IMR-90 (cell line): Measurements from ENCODE around the gene TDP2. TPM values are rescaled to one million over a fixed set of nuclear protein-coding genes. Genes with fewer than 3 reads are reported as not detected.

Experiments used
- ATAC-seq: fragments of 200-7000 bp; cut with Tn5 transposase; 2 replicates; pipeline ENCODE4 v1.9.1; 2020; ENCODE audit warnings: low read depth, mild to moderate bottlenecking, moderate library complexity
- BruUV-seq: library from RNA; stranded (reverse); fragments of 400-500 nt; replicated peaks from 2 replicates; lab custom pipeline; 2021; lab: Mats Ljungman, UMichigan
- CTCF ChIA-PET: fragments of 300-600 bp; formaldehyde crosslinking; extraction: SDS; loops from one replicate; lab custom pipeline; 2021; ENCODE audit warnings: antibody characterized with exemption; lab: Yijun Ruan, JAX
- POLR2A ChIA-PET: fragments of 300-600 bp; sonication (Branson Sonifier 250); formaldehyde crosslinking; loops from one replicate; lab custom pipeline; 2022; ENCODE audit warnings: antibody characterized with exemption; ENCODE audit not compliant: unreplicated experiment; lab: Charles Lee
- DNase-seq: peaks from one replicate; pipeline ENCODE4 v3.0.0; 2013
- H2AFZ ChIP-seq: replicated peaks from 2 replicates; pipeline ENCODE3; 2013; ENCODE audit warnings: low read length, mild to moderate bottlenecking; ENCODE audit not compliant: poor library complexity
- H2AK5ac ChIP-seq: 2 replicates; pipeline ENCODE4 v1.6.1; 2013; ENCODE audit warnings: low read depth, low read length, inconsistent platforms
- H2AK9ac ChIP-seq: replicated peaks from 2 replicates; pipeline ENCODE3; 2013; ENCODE audit warnings: mild to moderate bottlenecking, low read depth, low read length, moderate library complexity; ENCODE audit not compliant: poor library complexity
- H2BK120ac ChIP-seq: 2 replicates; pipeline ENCODE4 v1.6.1; 2013; ENCODE audit warnings: low read depth, low read length, inconsistent platforms
- H2BK15ac ChIP-seq: 3 replicates; pipeline ENCODE4 v1.6.1; 2013; ENCODE audit warnings: low read depth, low read length, inconsistent platforms
- H2BK20ac ChIP-seq: 2 replicates; pipeline ENCODE4 v1.6.1; 2013; ENCODE audit warnings: low read depth, mild to moderate bottlenecking, inconsistent platforms, low read length, moderate library complexity
- H2BK5ac ChIP-seq: 2 replicates; pipeline ENCODE4 v1.6.1; 2013; ENCODE audit warnings: mild to moderate bottlenecking, low read depth, low read length, inconsistent platforms; ENCODE audit not compliant: poor library complexity, severe bottlenecking
- H3K14ac ChIP-seq: replicated peaks from 2 replicates; pipeline ENCODE4 v1.6.1; 2013; ENCODE audit warnings: low read depth, low read length, inconsistent platforms
- H3K18ac ChIP-seq: 2 replicates; pipeline ENCODE4 v1.6.1; 2013; ENCODE audit warnings: low read depth, low read length, control low read depth
- H3K23ac ChIP-seq: 2 replicates; pipeline ENCODE4 v1.6.1; 2013; ENCODE audit warnings: low read depth, low read length, inconsistent platforms
- H3K27ac ChIP-seq: 2 replicates; pipeline ENCODE4 v1.5.1; 2013; ENCODE audit warnings: mild to moderate bottlenecking, control low read depth, low read length; ENCODE audit not compliant: insufficient read depth
- H3K27me3 ChIP-seq: 2 replicates; pipeline ENCODE4 v1.6.1; 2013; ENCODE audit warnings: low read length; ENCODE audit not compliant: control insufficient read depth, insufficient read depth
- H3K36me3 ChIP-seq: 2 replicates; pipeline ENCODE4 v1.6.1; 2013; ENCODE audit warnings: low read length, mixed read lengths; ENCODE audit not compliant: control insufficient read depth, insufficient read depth
- H3K4ac ChIP-seq: 2 replicates; pipeline ENCODE4 v1.6.1; 2013; ENCODE audit warnings: low read depth, low read length, inconsistent platforms
- H3K4me1 ChIP-seq: 2 replicates; pipeline ENCODE4 v1.6.1; 2013; ENCODE audit warnings: low read length, mixed read lengths; ENCODE audit not compliant: control insufficient read depth, insufficient read depth
- H3K4me2 ChIP-seq: 2 replicates; pipeline ENCODE4 v1.6.1; 2013; ENCODE audit warnings: low read depth, mild to moderate bottlenecking, control low read depth, low read length, moderate library complexity
- H3K4me3 ChIP-seq: 2 replicates; pipeline ENCODE4 v1.5.1; 2013; ENCODE audit warnings: low read depth, mild to moderate bottlenecking, control low read depth, low read length, moderate library complexity; ENCODE audit not compliant: insufficient read depth
- H3K56ac ChIP-seq: 2 replicates; pipeline ENCODE4 v1.6.1; 2013; ENCODE audit warnings: low read length, inconsistent platforms; ENCODE audit not compliant: insufficient read depth; ENCODE audit errors: extremely low read depth
- H3K79me1 ChIP-seq, 2 experiments: 2 replicates each; pipeline ENCODE4 v1.6.1; 2013; ENCODE audit warnings: low read length in 2 of 2, inconsistent platforms in 1 of 2, low read depth in 1 of 2
- H3K9ac ChIP-seq: 2 replicates; pipeline ENCODE4 v1.6.1; 2013; ENCODE audit warnings: low read depth, low read length, control low read depth
- H3K9me1 ChIP-seq: 2 replicates; pipeline ENCODE4 v1.6.1; 2013; ENCODE audit warnings: low read length, inconsistent platforms; ENCODE audit not compliant: insufficient read depth
- H3K9me3 ChIP-seq: 2 replicates; pipeline ENCODE4 v1.6.1; 2013; ENCODE audit warnings: low read length; ENCODE audit not compliant: control insufficient read depth, insufficient read depth
- H4K20me1 ChIP-seq: 2 replicates; pipeline ENCODE4 v1.6.1; 2013; ENCODE audit warnings: low read length, inconsistent platforms; ENCODE audit not compliant: insufficient read depth
- H4K5ac ChIP-seq: 2 replicates; pipeline ENCODE4 v1.6.1; 2013; ENCODE audit warnings: mild to moderate bottlenecking, low read depth, low read length, control low read depth
- H4K8ac ChIP-seq, 2 experiments: 2 replicates each; pipeline ENCODE4 v1.6.1; 2013; ENCODE audit warnings: low read depth in 2 of 2, low read length in 2 of 2, control low read depth in 1 of 2, inconsistent platforms in 1 of 2
- H4K91ac ChIP-seq: 2 replicates; pipeline ENCODE4 v1.6.1; 2013; ENCODE audit warnings: low read depth, low read length, inconsistent platforms; ENCODE audit not compliant: insufficient read depth
- BHLHE40 ChIP-seq: fragments of 150-350 bp; IDR thresholded peaks from 2 replicates; pipeline ENCODE4 v1.6.1; 2016; ENCODE audit warnings: mild to moderate bottlenecking, low read depth, low read length
- RCOR1 ChIP-seq: IDR thresholded peaks from 2 replicates; pipeline ENCODE4 v1.6.1; 2012; ENCODE audit warnings: mild to moderate bottlenecking, low read length, improper control_type of control experiment; ENCODE audit not compliant: insufficient replicate concordance
- SMC3 ChIP-seq: fragments of 150-350 bp; IDR thresholded peaks from 2 replicates; pipeline ENCODE4 v1.6.1; 2016; ENCODE audit warnings: low read depth, mild to moderate bottlenecking, antibody characterized with exemption, low read length, moderate library complexity
- WGBS, 2 experiments: methylation state at CpG; one replicate each; pipeline versions ENCODE4 v1.1.5 to v1.1.7; 2013; ENCODE audit warnings: missing lambda C conversion rate in 2 of 2; ENCODE audit not compliant: insufficient read length in 1 of 2; ENCODE audit errors: extremely low coverage in 2 of 2; 5-methylcytosine and 5-hydroxymethylcytosine counted together
- dilution Hi-C: fragments of 300-500 bp; cut with HindIII; formaldehyde crosslinking; loops from one replicate; pipeline ENCODE4 v1.14.3; 2018; ENCODE audit warnings: low sequenced_read_pairs; ENCODE audit not compliant: unreplicated experiment
- in situ Hi-C: fragments of 300-500 bp; cut with MboI; formaldehyde crosslinking; loops from 3 replicates; pipeline ENCODE4 v1.14.3; 2019; ENCODE audit warnings: low sequenced_read_pairs, inconsistent platforms, mixed read lengths
- intact Hi-C: fragments of 100-400 bp; cut with micrococcal nuclease; formaldehyde crosslinking; loops from 2 replicates; pipeline ENCODE4 v1.10.0; 2022
- polyA plus RNA-seq, 3 experiments: library from polyadenylated mRNA; depleted of rRNA; stranded (reverse); fragments of >200 nt; gene quantifications; 2 replicates each; pipeline ENCODE4 v1.2.3, GENCODE V29; 2012; ENCODE audit warnings: low replicate concordance in 1 of 3
- total RNA-seq: library from RNA; depleted of rRNA; stranded (reverse); fragments of >200 nt; gene quantifications from 2 replicates; pipeline ENCODE4 v1.2.3, GENCODE V29; 2012

The TDP2 gene
- total and polyA plus RNA-seq, 2 of the 4 experiments (the other 2 are of a cell fraction): 13.6 to 22.8 TPM

GRCh38 chr6:24692415-24692814, 25.7 kb upstream of the TDP2 start:
- dilution Hi-C loops (no loop called here), intact Hi-C loops (loop anchor here (10.0 kb wide), 1 partner anchor 408 kb away; no protein-coding TSS in a partner anchor), in situ Hi-C loops (loop anchor here (10.0 kb wide), 1 partner anchor 258 kb away; no protein-coding TSS in a partner anchor)
- ATAC-seq (no peak), DNase-seq (no peak)
- H2AK5ac ChIP-seq: no peak overlapping the region
- H3K56ac ChIP-seq: no peak overlapping the region
- H2BK5ac ChIP-seq: no peak overlapping the region
- TF ChIP-seq BHLHE40 (no peak), SMC3 (no peak), RCOR1 (no peak)
- H4K5ac ChIP-seq: no peak overlapping the region
- H2BK20ac ChIP-seq: no peak overlapping the region
- H2BK120ac ChIP-seq: no peak overlapping the region
- BruUV-seq: no TSS peak
- no peak overlapping the region for H3K14ac ChIP-seq
- H3K9ac ChIP-seq: no peak overlapping the region
- H3K18ac ChIP-seq: no peak overlapping the region
- H2AFZ ChIP-seq: no peak overlapping the region
- H3K4me3 ChIP-seq: no peak overlapping the region
- no peak overlapping the region for H4K8ac ChIP-seq
- no peaks in the 10 kb centered on the region for H3K36me3 ChIP-seq
- H3K4me1 ChIP-seq: no peaks in the 10 kb centered on the region
- no peak overlapping the region for H2BK15ac ChIP-seq
- POLR2A ChIA-PET: no interaction called here
- H3K9me3 ChIP-seq: no peaks in the 10 kb centered on the region
- no peak overlapping the region for H4K91ac ChIP-seq
- no peak overlapping the region for H3K23ac ChIP-seq
- H3K27ac ChIP-seq: no peak overlapping the region
- no peaks in the 10 kb centered on the region for H3K27me3 ChIP-seq
- H4K20me1 ChIP-seq: no peaks in the 10 kb centered on the region
- no peak overlapping the region for H3K4ac ChIP-seq
- no peak overlapping the region for H2AK9ac ChIP-seq
- WGBS, 2 experiments: no CpG with 5 or more reads among the region's 3 CpGs
- CTCF ChIA-PET: no interaction called here
- no peaks in the 10 kb centered on the region for H3K9me1 ChIP-seq
- no peaks in the 10 kb centered on the region for H3K79me1 ChIP-seq
- no peak overlapping the region for H3K4me2 ChIP-seq
